AG04450 (cell line): Measurements from ENCODE around the gene SLC6A19. TPM values are rescaled to one million over a fixed set of nuclear protein-coding genes. Genes with fewer than 3 reads are reported as not detected.
"Not testable (repeated sequence)": the region's sequence is repeated elsewhere in the genome, so short reads cannot be mapped to it uniquely, and the experiment has no call there.

Experiments
- CTCF ChIA-PET: fragments of 300-600, 350-600 bp; formaldehyde crosslinking; extraction: SDS; loops from one replicate; lab custom pipeline; 2022; ENCODE audit warnings: antibody characterized with exemption, inconsistent platforms; lab: Charles Lee
- POLR2A ChIA-PET: fragments of 350-600 bp; formaldehyde crosslinking; extraction: SDS; loops from one replicate; lab custom pipeline; 2021; ENCODE audit warnings: antibody characterized with exemption, inconsistent platforms; lab: Yijun Ruan, JAX
- DNase-seq: peaks from one replicate; pipeline ENCODE4 v3.0.0-alpha.2; 2011; ENCODE audit warnings: low read depth, low spot score
- H3K27ac ChIP-seq: one replicate; pipeline ENCODE4 v1.5.1; 2012; ENCODE audit warnings: low read depth, low read length, control low read depth
- H3K27me3 ChIP-seq: one replicate; pipeline ENCODE4 v1.6.0; 2012; ENCODE audit warnings: low read length; ENCODE audit not compliant: control insufficient read depth, insufficient read depth
- H3K4me3 ChIP-seq: 2 replicates; pipeline ENCODE4 v1.5.1; 2011; ENCODE audit warnings: mild to moderate bottlenecking, low read depth, low read length, control low read depth
- H3K9me3 ChIP-seq: 2 replicates; pipeline ENCODE4 v1.5.1; 2012; ENCODE audit warnings: low read length; ENCODE audit not compliant: control insufficient read depth, insufficient read depth
- polyA plus RNA-seq: library from polyadenylated mRNA; depleted of rRNA; stranded (reverse); fragments of >200 nt; gene quantifications from 2 replicates; pipeline ENCODE4 v1.2.3, GENCODE V29; 2011
- TF ChIP-seq, protein P1 (sequence below): IDR thresholded peaks from 2 replicates; pipeline ENCODE4 v1.5.1; 2011; ENCODE audit warnings: low read depth, low read length, control low read depth, inconsistent platforms

Gene SLC6A19
- polyA plus RNA-seq, 1 experiment = not detected

DNA sequence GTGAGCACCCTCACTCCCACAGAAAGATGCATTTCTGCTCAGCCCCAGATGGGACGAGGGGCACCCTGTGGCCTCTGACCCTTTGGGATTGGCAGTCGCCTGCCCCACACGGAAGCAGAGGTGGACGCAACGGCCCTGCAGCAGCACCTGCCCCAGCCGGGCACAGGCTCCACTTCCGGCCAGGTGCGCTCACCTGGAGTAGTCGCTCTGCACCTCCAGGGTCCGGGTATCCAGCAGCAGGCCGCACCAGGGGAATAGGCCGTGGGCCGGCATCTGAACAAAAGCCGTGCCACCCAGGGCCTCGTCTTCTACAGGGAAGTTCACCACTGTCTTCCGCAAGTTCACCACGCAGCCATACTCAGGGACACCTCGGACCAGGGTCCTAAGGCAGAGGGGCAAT lies 62.8 kb downstream of the SLC6A19 start:
- H3K27ac ChIP-seq = no peak overlapping the region
- TF ChIP-seq, protein P1, sequence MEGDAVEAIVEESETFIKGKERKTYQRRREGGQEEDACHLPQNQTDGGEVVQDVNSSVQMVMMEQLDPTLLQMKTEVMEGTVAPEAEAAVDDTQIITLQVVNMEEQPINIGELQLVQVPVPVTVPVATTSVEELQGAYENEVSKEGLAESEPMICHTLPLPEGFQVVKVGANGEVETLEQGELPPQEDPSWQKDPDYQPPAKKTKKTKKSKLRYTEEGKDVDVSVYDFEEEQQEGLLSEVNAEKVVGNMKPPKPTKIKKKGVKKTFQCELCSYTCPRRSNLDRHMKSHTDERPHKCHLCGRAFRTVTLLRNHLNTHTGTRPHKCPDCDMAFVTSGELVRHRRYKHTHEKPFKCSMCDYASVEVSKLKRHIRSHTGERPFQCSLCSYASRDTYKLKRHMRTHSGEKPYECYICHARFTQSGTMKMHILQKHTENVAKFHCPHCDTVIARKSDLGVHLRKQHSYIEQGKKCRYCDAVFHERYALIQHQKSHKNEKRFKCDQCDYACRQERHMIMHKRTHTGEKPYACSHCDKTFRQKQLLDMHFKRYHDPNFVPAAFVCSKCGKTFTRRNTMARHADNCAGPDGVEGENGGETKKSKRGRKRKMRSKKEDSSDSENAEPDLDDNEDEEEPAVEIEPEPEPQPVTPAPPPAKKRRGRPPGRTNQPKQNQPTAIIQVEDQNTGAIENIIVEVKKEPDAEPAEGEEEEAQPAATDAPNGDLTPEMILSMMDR = no peak
- no peaks in the 10 kb centered on the region for H3K27me3 ChIP-seq
- POLR2A ChIA-PET = no interaction called here
- peaks cover 79% of the 10 kb centered on the region for H3K9me3 ChIP-seq
- DNase-seq = no peak
- H3K4me3 ChIP-seq = no peak overlapping the region
- CTCF ChIA-PET = no interaction called here

DNA sequence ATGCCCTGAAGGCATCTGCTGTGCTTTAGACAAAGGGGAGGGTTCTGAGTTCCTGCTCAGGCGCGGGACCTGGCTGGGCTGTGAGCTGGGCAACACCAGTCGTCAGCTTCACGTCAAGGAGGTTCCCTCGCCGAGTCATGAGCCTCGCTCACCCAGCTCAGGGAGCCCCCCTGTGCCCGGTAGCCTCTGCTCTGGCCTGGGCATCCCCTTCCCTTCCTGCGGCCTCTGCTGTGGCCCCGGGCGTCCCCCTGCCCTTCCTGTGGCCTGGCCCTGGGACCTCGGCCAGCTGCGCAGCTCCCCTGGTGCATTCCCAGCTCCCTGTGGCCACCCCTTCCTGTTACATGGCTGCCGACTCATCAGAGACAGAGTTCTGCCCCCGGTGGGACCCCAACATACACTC lies 63.6 kb downstream of the SLC6A19 start:
- Histone ChIP-seq H3K4me3 (no peak overlapping the region), H3K27me3 (no peaks in the 10 kb centered on the region), H3K27ac (no peak overlapping the region), H3K9me3 (peaks cover 78% of the 10 kb centered on the region)
- CTCF ChIA-PET = no interaction called here
- TF ChIP-seq, protein P1 = no peak
- POLR2A ChIA-PET = no interaction called here
- DNase-seq = no peak

- CTCF ChIA-PET = no interaction called here
- Histone ChIP-seq H3K4me3 (no peak overlapping the region), H3K9me3 (peaks cover 78% of the 10 kb centered on the region), H3K27me3 (no peaks in the 10 kb centered on the region), H3K27ac (no peak overlapping the region)
- DNase-seq = no peak
- TF ChIP-seq, protein P1 = no peak
- POLR2A ChIA-PET = no interaction called here
These were observed 64.4 kb downstream of the SLC6A19 start for GRCh38 chr5:1265461-1266455.

DNA sequence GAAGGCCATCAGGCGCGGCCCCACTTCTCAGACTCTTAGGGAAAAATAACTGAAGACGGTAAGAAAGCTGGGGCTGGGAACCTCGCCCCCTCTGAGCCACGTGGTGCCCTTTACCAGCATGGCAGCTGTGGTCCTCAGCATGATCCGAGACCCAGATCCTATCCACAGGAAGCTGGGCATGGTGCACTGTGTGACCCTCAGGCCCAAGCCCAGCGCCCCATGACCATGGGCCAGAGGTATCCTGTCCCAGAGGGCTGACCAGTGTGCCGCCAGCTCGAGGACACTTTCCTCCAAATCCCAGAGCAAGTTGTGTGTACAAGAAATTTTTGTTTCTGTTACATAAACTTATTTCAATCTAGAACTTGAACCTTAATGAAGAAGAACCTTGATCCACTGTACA lies 65.4 kb downstream of the SLC6A19 start:
- ChIA-PET POLR2A (no interaction called here), CTCF (no interaction called here)
- Histone ChIP-seq H3K27me3 (no peaks in the 10 kb centered on the region), H3K27ac (no peak overlapping the region), H3K4me3 (no peak overlapping the region), H3K9me3 (peaks cover 79% of the 10 kb centered on the region)
- TF ChIP-seq, protein P1 = no peak
- no peak for DNase-seq

DNA sequence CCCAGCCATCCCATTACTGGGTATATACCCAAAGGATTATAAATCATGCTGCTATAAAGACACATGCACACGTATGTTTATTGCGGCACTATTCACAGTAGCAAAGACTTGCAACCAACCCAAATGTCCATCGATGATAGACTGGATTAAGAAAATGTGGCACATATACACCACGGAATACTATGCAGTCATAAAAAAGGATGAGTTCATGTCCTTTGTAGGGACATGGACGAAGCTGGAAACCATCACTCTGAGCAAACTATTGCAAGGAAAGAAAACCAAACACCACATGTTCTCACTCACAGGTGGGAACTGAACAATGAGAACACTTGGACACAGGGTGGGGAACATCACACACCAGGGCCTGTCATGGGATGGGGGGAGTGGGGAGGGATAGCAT lies 66.1 kb downstream of the SLC6A19 start:
- H3K27ac ChIP-seq, DNase-seq, POLR2A ChIA-PET, H3K27me3 ChIP-seq, CTCF ChIA-PET, H3K4me3 ChIP-seq: not testable (repeated sequence)
- peaks cover 84% of the 10 kb centered on the region for H3K9me3 ChIP-seq
